OCI-LY1 (cell line): ENCODE results near the gene SH3BP5.

ENCODE experiments used
- H2AFZ ChIP-seq: fragments of 200-600 bp; sonication (generic), shearing (Covaris generic); 2 replicates; pipeline ENCODE4 v1.6.0; 2014; ENCODE audit warnings: antibody characterized with exemption, mild to moderate bottlenecking, low read length
- H3F3A ChIP-seq: fragments of 200-600 bp; sonication (generic), shearing (Covaris generic); 2 replicates; pipeline ENCODE4 v1.6.0; 2014; ENCODE audit warnings: mild to moderate bottlenecking, antibody characterized with exemption, low read length, moderate library complexity; ENCODE audit not compliant: insufficient read depth
- H3K27ac ChIP-seq: fragments of 200-600 bp; sonication (generic); 2 replicates; pipeline ENCODE4 v1.5.1; 2014; ENCODE audit warnings: low read length, mixed run types, mild to moderate bottlenecking, low read depth; ENCODE audit not compliant: poor library complexity, severe bottlenecking
- H3K27me3 ChIP-seq: fragments of 200-600 bp; sonication (generic); 2 replicates; pipeline ENCODE4 v1.6.0; 2014; ENCODE audit warnings: antibody characterized with exemption, mild to moderate bottlenecking, low read length, moderate library complexity; ENCODE audit not compliant: insufficient read depth
- H3K36me3 ChIP-seq: fragments of 200-600 bp; sonication (generic); 2 replicates; pipeline ENCODE4 v1.6.1; 2014; ENCODE audit warnings: mild to moderate bottlenecking, antibody characterized with exemption, low read length, moderate library complexity, mixed read lengths; ENCODE audit not compliant: insufficient read depth
- H3K4me1 ChIP-seq: fragments of 200-600 bp; sonication (generic); 2 replicates; pipeline ENCODE4 v1.5.1; 2014; ENCODE audit warnings: mild to moderate bottlenecking, low read length, moderate library complexity; ENCODE audit not compliant: insufficient read depth, severe bottlenecking
- H3K4me2 ChIP-seq: fragments of 200-600 bp; sonication (generic), shearing (Covaris generic); 2 replicates; pipeline ENCODE4 v1.6.1; 2014; ENCODE audit warnings: low read length
- H3K4me3 ChIP-seq: fragments of 200-600 bp; sonication (generic); 2 replicates; pipeline ENCODE4 v1.5.1; 2014; ENCODE audit warnings: low read length, low read depth, mild to moderate bottlenecking, mixed read lengths; ENCODE audit not compliant: poor library complexity, severe bottlenecking
- H3K79me2 ChIP-seq: fragments of 200-600 bp; shearing (Covaris generic); 2 replicates; pipeline ENCODE4 v1.6.1; 2016; ENCODE audit warnings: mixed run types, low read length, mixed read lengths; ENCODE audit not compliant: insufficient read depth
- H3K9ac ChIP-seq: fragments of 200-600 bp; sonication (generic), shearing (Covaris generic); 2 replicates; pipeline ENCODE4 v1.6.1; 2014; ENCODE audit warnings: mild to moderate bottlenecking, low read length, mixed read lengths
- H3K9me2 ChIP-seq: fragments of 200-600 bp; sonication (generic), shearing (Covaris generic); 2 replicates; pipeline ENCODE4 v1.6.1; 2014; ENCODE audit warnings: low read depth, mild to moderate bottlenecking, low read length, mixed read lengths
- H3K9me3 ChIP-seq: fragments of 200-600 bp; shearing (Covaris generic); 2 replicates; pipeline ENCODE4 v1.6.1; 2014; ENCODE audit warnings: low read length, mixed read lengths
- H4K20me1 ChIP-seq: fragments of 200-600 bp; sonication (generic), shearing (Covaris generic); 2 replicates; pipeline ENCODE4 v1.6.0; 2016; ENCODE audit warnings: mild to moderate bottlenecking, low read length; ENCODE audit not compliant: insufficient read depth
- CTCF ChIP-seq: fragments of 200-600 bp; sonication (generic), shearing (Covaris generic); IDR thresholded peaks from 2 replicates; pipeline ENCODE4 v1.5.1; 2017; ENCODE audit warnings: mild to moderate bottlenecking, antibody characterized with exemption, low read length, moderate library complexity, mixed read lengths
- EZH2 ChIP-seq: fragments of 200-600 bp; sonication (generic), shearing (Covaris generic); IDR thresholded peaks from 2 replicates; pipeline ENCODE4 v1.8.0; 2017; ENCODE audit warnings: borderline replicate concordance, mixed run types, mild to moderate bottlenecking, antibody characterized with exemption, low read length, moderate library complexity, mixed read lengths

SH3BP5 gene

GRCh38 chr3:15341030-15341726, 8.8 kb upstream of the SH3BP5 start:
- no peaks in the 10 kb centered on the region for H3K9me2 ChIP-seq
- no peaks in the 10 kb centered on the region for H3K36me3 ChIP-seq
- no peak overlapping the region for H3K9ac ChIP-seq
- H3K4me2 ChIP-seq: no peak overlapping the region
- no peak for TF ChIP-seq EZH2
- TF ChIP-seq CTCF: no peak
- peak overlapping the region; percentile 37 for H3K27ac ChIP-seq
- H3K79me2 ChIP-seq: no peaks in the 10 kb centered on the region
- no peak overlapping the region for H2AFZ ChIP-seq
- 0 out of 2 replicates have a peak, but pooled peaks cover 3% of the 10 kb centered on the region for H3F3A ChIP-seq
- no peak overlapping the region for H3K4me3 ChIP-seq
- no peaks in the 10 kb centered on the region for H3K9me3 ChIP-seq
- no peaks in the 10 kb centered on the region for H4K20me1 ChIP-seq
- H3K4me1 ChIP-seq: peaks cover 41% of the 10 kb centered on the region
- no peaks in the 10 kb centered on the region for H3K27me3 ChIP-seq

GRCh38 chr3:15339786-15340215, 7.4 kb upstream of the SH3BP5 start:
- Histone ChIP-seq H4K20me1 (no peaks in the 10 kb centered on the region), H3K9me2 (no peaks in the 10 kb centered on the region), H3K27me3 (no peaks in the 10 kb centered on the region), H3K79me2 (no peaks in the 10 kb centered on the region), H3K27ac (no peak overlapping the region), H3K4me1 (peaks cover 27% of the 10 kb centered on the region), H3K4me2 (no peak overlapping the region), H3K4me3 (no peak overlapping the region), H3F3A (no peaks in the 10 kb centered on the region), H3K36me3 (no peaks in the 10 kb centered on the region), H3K9me3 (no peaks in the 10 kb centered on the region), H3K9ac (no peak overlapping the region), H2AFZ (no peak overlapping the region)
- TF ChIP-seq EZH2: no peak
- TF ChIP-seq CTCF: no peak

DNA sequence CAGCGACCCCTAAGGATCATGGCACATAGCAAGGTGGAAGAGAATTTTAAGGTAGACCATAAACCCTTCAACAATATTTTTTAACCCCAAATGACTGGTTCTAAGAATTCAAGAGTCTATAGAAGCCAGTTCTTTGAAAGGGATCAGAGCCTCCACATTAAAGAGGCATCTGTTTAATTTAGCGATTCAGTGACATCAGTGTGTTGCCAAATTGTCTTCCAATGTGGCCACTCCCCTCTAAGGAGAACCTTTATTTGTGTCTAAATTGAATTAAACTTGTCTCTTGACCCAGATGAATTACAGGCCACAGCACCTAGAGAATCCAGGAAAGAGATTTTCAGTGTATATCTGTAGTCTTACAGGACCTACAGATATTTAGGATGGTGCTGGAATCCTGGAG, 6.6 kb upstream of the SH3BP5 start:
- H3K9ac ChIP-seq: no peak overlapping the region
- H3K9me2 ChIP-seq: no peaks in the 10 kb centered on the region
- H3K4me3 ChIP-seq: no peak overlapping the region
- H4K20me1 ChIP-seq: no peaks in the 10 kb centered on the region
- no peak overlapping the region for H2AFZ ChIP-seq
- H3F3A ChIP-seq: no peaks in the 10 kb centered on the region
- no peaks in the 10 kb centered on the region for H3K9me3 ChIP-seq
- no peaks in the 10 kb centered on the region for H3K36me3 ChIP-seq
- no peak overlapping the region for H3K27ac ChIP-seq
- no peaks in the 10 kb centered on the region for H3K27me3 ChIP-seq
- H3K4me2 ChIP-seq: no peak overlapping the region
- no peaks in the 10 kb centered on the region for H3K79me2 ChIP-seq
- H3K4me1 ChIP-seq: peaks cover 22% of the 10 kb centered on the region
- TF ChIP-seq CTCF (no peak), EZH2 (no peak)
